Central memory CD8-positive, alpha-beta T cell (primary cell): Measurements from ENCODE around the gene CAMTA1.
"Not testable (repeated sequence)": the region's sequence is repeated elsewhere in the genome, so short reads cannot be mapped to it uniquely, and the experiment has no call there.

ENCODE experiments used
- ATAC-seq: fragments of 150-1000 bp; cut with Tn5 transposase; replicated peaks from 2 replicates; pipeline ENCODE4 v1.10.0; 2022; ENCODE audit warnings: mild to moderate bottlenecking, moderate FRiP score, moderate number of reproducible peaks; ENCODE audit not compliant: poor library complexity, severe bottlenecking; ENCODE audit errors: extremely low read depth
- DNase-seq, 2 donors: peaks; one replicate each; pipeline ENCODE4 v3.0.0; 2021; ENCODE audit warnings: low spot score in 2 of 2
- H3K27ac Mint-ChIP-seq: one replicate; pipeline ENCODE4 v1.8.0; 2022; ENCODE audit warnings: low read depth, mild to moderate bottlenecking, moderate library complexity, mixed read lengths
- H3K27me3 Mint-ChIP-seq: one replicate; pipeline ENCODE4 v1.8.0; 2022; ENCODE audit warnings: mixed read lengths
- H3K36me3 Mint-ChIP-seq: one replicate; pipeline ENCODE4 v1.8.0; 2022; ENCODE audit warnings: mild to moderate bottlenecking, moderate library complexity, mixed read lengths; ENCODE audit not compliant: insufficient read depth
- H3K4me1 Mint-ChIP-seq: one replicate; pipeline ENCODE4 v1.8.0; 2022; ENCODE audit warnings: mixed read lengths
- H3K4me3 Mint-ChIP-seq: one replicate; pipeline ENCODE4 v1.8.0; 2022; ENCODE audit warnings: mild to moderate bottlenecking, moderate library complexity, mixed read lengths
- H3K9me3 Mint-ChIP-seq: one replicate; pipeline ENCODE4 v1.8.0; 2022; ENCODE audit warnings: mixed read lengths

The CAMTA1 gene

DNA sequence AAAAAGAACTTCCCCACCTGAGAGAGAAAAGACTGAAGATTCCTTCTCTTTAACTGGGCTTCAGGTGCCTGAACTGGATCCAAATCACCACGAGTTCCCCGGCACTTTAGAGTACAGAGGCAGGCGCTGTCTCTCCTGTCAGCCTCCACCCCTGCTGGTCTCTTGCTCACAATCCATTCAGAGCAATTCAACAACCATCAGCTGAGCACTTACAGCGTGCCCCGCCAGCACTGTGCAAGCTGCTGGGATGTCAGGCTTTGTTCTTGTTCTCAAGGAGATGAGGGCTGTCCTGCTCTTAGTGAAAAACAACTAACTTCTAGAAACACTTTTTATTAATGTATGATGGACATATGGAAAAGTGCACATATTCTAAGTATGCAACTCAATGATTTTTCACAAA lies 917.1 kb downstream of the CAMTA1 start:
- H3K36me3 Mint-ChIP-seq, result peaks cover 4% of the 10 kb centered on the region
- no peak overlapping the region for H3K27ac Mint-ChIP-seq
- no peaks in the 10 kb centered on the region for H3K9me3 Mint-ChIP-seq
- no peak for ATAC-seq
- DNase-seq, result no peak
- H3K4me3 Mint-ChIP-seq, result no peak overlapping the region
- H3K4me1 Mint-ChIP-seq, result peaks cover 9% of the 10 kb centered on the region
- peaks cover 53% of the 10 kb centered on the region for H3K27me3 Mint-ChIP-seq

DNA sequence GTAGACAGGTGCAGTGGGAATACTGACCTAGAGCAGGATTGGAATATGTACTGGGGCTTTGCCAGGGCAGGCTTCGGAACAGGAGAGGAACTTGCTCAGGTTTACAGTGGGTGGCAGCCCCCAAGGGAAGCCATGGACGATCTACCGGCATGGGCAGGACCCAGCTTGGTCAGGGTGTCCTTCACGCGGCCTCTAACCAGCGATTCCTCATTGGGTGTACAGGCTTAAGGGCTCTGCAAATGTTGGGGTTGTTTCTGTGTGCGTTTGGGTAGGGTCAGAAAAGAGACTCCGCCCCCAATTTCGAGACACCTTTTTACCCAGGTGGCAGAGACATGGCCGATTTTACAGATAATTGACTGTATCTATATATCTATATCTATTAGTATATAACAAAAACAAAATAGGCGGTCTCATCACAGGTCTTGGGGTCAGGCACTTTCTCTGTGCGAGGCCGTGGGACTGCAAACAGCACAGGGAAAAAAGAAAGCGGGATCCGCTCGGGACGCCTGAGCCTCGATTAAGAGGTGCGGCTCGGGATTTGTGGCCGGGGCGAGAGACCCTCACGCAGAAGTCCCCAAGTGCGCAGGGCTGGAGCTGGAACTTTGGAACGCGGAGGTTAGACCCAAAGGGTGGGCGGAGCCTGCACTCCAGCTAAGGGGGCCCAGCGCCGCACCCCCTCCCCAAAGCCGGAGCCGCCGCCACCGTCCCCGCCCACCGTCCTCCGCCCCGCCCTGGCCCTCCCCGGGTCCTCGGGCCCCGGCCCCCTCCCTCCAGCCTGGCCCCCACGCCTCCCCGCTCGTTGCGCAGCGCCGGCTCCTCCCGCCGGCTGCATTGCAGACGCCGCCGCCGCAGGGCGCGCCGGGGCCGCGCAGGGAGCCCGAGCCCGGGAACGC lies 918.3 kb downstream of the CAMTA1 start:
- H3K27me3 Mint-ChIP-seq, result peaks cover 65% of the 10 kb centered on the region
- no peaks in the 10 kb centered on the region for H3K9me3 Mint-ChIP-seq
- peaks cover 4% of the 10 kb centered on the region for H3K36me3 Mint-ChIP-seq
- peak; percentile 14 for ATAC-seq
- peak overlapping the region; percentile 77 for H3K27ac Mint-ChIP-seq
- peak overlapping the region; percentile 77 for H3K4me3 Mint-ChIP-seq
- no peak for DNase-seq
- H3K4me1 Mint-ChIP-seq, result peaks cover 9% of the 10 kb centered on the region

DNA sequence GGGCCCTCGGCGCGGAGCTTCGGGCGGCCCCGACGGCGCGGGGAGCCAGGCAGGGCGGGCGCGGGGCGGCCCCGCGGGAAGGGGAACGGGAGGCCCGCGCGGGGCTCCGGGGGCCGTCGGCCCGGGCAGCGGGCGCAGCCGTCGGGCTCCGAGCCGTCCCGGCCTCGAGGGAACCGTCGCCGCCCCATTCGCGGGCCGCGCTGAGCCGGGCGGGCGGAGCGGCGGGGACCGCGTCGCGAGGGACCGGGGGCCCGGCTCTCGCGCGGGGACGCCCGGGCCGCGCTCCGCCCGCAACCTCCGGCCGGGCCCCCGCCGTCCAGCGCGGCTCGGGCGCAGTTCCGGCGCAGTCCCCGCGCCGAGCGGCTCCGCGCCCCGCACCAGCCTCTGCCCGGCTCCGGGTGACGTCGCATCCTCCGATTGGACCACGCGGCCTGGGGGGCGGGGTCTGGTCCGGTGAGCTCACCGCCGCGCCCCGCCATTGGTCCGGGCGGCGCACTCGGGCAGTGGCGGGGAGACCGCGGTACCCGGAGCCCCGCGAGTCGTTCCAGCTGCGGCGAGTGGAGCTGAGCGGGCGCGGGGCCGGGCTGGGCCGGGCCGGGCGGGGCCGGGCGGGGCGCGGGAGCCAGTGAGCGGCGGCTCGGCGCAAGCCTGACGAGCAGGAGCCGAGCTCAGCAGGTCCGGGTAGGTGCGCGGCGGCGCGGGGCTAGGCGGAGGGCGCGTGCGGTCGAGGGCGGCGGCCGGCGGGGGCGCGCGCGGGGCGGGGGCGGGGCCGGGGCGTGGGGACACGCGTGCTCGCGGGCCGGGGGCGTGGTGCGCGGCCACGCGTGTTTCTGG lies 919.2 kb downstream of the CAMTA1 start:
- Mint-ChIP-seq H3K4me1 (peaks cover under 1% of the 10 kb centered on the region), H3K27ac (no peak overlapping the region), H3K27me3 (peaks cover 74% of the 10 kb centered on the region), H3K4me3 (peak overlapping the region; percentile 80), H3K9me3 (no peaks in the 10 kb centered on the region), H3K36me3 (peaks cover 4% of the 10 kb centered on the region)
- peak; percentile 76 to 86 for DNase-seq
- peak; percentile 88 for ATAC-seq

DNA sequence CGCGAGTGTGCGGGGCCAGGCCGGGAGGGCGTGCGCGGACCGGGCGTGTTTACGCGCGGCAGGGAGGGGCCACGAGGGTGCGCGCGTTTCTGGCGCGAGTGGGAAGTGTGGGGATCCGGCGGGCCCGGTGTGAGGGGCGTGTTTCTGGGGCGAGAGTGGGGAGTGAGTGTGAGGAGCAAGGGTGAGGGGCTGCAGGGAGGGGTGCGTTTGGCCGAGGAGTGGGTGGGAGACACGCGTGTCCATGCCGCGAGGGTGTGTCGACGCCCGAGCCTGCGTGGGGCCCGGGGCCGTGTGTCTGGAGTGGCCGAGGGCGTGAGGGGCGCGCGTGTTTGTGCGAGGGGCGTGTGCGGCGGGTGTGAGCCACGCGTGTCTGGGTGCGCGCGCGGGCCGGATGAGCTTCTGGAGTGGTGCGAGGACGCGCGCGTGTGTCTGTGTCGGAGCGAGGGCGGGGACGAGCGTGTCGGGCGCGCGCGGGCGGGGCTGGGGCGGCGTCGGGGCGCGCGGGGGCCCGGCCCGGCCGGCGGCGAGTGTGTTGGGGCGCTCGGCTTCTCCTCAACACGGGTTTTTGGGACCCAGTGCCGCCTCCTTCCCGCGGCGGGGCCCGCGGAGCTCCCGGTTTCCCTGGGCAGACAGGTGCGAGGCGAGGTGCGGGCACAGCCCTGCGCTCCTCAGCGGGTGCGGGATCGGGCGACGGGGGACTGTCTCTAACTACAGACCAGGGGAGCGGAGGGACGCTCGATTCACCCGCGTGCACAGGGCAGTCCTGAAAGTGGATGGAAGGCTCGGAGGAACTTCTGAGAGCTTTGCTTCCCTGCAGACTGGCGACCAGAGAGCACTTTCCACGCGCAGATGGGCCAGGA lies 920.0 kb downstream of the CAMTA1 start:
- H3K9me3 Mint-ChIP-seq, result no peaks in the 10 kb centered on the region
- H3K4me3 Mint-ChIP-seq, result peak overlapping the region; percentile 80
- no peak overlapping the region for H3K27ac Mint-ChIP-seq
- no peak for DNase-seq
- peaks cover 80% of the 10 kb centered on the region for H3K27me3 Mint-ChIP-seq
- peak; percentile 8 for ATAC-seq
- peaks cover 4% of the 10 kb centered on the region for H3K36me3 Mint-ChIP-seq
- H3K4me1 Mint-ChIP-seq, result no peaks in the 10 kb centered on the region

DNA sequence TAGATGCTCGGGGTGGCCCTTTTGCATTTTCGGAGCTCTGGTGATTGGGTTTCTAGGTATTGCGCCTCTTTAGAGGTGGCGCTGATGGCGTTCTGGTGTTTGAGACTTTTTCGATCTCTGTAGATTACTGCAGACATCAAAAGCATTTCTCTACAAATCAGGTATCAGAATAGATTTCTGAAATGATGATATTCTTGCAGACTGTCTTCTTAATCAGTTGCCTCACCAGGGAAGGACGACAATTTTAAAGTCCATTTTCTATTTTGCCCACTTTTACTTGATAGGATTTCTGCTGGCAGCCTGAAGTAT lies 920.6 kb downstream of the CAMTA1 start:
- Mint-ChIP-seq H3K27ac (no peak overlapping the region), H3K4me1 (no peaks in the 10 kb centered on the region), H3K36me3 (peaks cover 4% of the 10 kb centered on the region), H3K9me3 (no peaks in the 10 kb centered on the region), H3K4me3 (peak overlapping the region; percentile 80), H3K27me3 (peaks cover 80% of the 10 kb centered on the region)
- ATAC-seq (no peak), DNase-seq (no peak)

DNA sequence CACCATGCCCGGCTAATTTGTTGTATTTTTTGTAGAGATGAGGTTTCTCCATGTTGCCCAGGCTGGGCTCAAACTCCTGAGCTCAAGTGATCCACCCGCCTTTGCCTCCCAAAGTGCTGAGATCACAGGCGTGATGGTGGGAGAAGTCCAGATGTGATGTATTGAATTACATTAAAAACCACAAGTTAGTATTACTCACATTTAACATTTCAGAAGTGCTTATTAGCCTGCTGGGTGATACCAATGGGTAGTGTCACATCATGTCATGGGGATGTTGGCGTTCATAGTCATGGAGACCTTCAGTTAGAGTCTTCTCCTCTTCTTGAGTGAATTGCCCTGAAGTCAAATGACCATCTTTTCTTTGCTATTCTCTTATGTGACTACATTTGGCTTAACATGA lies 922.3 kb downstream of the CAMTA1 start:
- H3K4me1 Mint-ChIP-seq, result no peaks in the 10 kb centered on the region
- H3K27me3 Mint-ChIP-seq, result peaks cover 76% of the 10 kb centered on the region
- no peak overlapping the region for H3K4me3 Mint-ChIP-seq
- H3K9me3 Mint-ChIP-seq, result no peaks in the 10 kb centered on the region
- ATAC-seq (no peak), DNase-seq (no peak)
- no peak overlapping the region for H3K27ac Mint-ChIP-seq
- H3K36me3 Mint-ChIP-seq, result peaks cover 4% of the 10 kb centered on the region

DNA sequence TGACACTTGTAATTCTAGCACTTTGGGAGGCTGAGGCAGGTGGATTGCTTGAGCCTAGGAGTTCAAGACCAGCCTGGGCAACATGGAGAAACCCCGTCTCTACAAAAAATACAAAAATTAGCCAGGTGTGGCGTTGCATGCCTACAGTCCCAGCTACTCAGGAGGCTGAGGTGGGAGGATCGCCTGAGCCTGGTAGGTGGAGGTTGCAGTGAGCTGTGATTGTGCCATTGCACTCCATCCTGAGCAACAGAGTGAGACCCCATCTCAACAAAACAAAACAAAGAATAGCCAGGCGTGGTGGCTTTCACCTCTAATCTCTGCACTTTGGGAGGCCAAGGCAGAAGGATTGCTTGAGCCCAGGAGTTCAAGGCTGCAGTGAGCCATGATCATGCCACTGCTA lies 922.8 kb downstream of the CAMTA1 start:
- H3K27ac Mint-ChIP-seq, H3K36me3 Mint-ChIP-seq, ATAC-seq, H3K4me1 Mint-ChIP-seq, H3K4me3 Mint-ChIP-seq, DNase-seq, H3K9me3 Mint-ChIP-seq: not testable (repeated sequence)
- H3K27me3 Mint-ChIP-seq, result peaks cover 76% of the 10 kb centered on the region

DNA sequence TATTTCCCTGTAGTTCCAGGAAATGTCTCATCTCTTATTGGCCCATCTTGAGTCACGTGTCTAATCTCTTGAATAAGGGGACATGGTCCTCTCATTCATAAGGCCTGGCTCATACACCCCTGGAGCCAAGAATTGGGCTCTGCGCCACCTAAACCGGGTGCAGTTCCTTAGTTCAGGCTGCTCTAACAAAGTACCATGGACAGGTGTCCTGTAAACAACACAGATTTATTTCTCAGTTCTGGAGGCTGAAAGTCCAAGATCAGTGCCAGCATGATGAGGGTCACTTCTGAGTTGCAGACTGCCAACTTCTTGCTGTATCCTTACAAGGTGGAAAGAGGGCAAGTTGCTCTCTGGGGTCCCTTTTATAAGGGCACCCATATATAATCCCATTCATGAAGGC lies 925.6 kb downstream of the CAMTA1 start:
- no peaks in the 10 kb centered on the region for H3K4me1 Mint-ChIP-seq

DNA sequence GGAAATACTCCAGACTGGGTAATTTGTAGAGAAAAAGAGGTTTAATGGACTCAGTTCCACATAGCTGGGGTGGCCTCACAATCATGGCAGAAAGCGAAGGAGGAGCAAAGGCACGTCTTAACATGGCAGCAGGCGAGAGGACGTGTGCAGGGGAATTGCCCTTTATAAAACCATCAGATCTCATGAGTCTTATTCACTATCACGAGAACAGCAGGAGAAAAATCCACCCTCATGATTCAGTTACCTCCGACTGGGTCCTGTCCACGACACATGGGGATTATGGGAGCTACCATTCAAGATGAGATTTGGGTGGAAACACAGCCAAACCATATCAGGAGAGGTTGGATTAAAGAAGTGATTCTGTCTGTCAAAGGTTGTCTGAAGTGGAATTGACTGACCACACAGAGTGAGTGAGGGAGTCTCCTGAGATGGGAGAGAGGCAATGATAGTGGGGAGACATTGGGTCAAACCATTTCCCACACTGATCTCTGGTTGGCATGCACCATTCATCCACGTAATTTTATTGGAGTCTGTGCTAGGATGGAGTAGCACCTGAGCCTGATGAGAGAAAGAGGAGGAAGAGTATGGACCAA lies 927.6 kb downstream of the CAMTA1 start:
- Mint-ChIP-seq H3K27ac (no peak overlapping the region), H3K4me1 (no peaks in the 10 kb centered on the region), H3K36me3 (peaks cover 1% of the 10 kb centered on the region), H3K9me3 (no peaks in the 10 kb centered on the region), H3K27me3 (peaks cover 76% of the 10 kb centered on the region), H3K4me3 (no peak overlapping the region)
- ATAC-seq (no peak), DNase-seq (no peak)

More for the DNA sequence above, 925.6 kb downstream of the CAMTA1 start:
- peaks cover 85% of the 10 kb centered on the region for H3K27me3 Mint-ChIP-seq
- H3K36me3 Mint-ChIP-seq, result peaks cover 1% of the 10 kb centered on the region
- no peak overlapping the region for H3K4me3 Mint-ChIP-seq
- H3K27ac Mint-ChIP-seq, result no peak overlapping the region
- no peaks in the 10 kb centered on the region for H3K9me3 Mint-ChIP-seq
- DNase-seq (no peak), ATAC-seq (no peak)

DNA sequence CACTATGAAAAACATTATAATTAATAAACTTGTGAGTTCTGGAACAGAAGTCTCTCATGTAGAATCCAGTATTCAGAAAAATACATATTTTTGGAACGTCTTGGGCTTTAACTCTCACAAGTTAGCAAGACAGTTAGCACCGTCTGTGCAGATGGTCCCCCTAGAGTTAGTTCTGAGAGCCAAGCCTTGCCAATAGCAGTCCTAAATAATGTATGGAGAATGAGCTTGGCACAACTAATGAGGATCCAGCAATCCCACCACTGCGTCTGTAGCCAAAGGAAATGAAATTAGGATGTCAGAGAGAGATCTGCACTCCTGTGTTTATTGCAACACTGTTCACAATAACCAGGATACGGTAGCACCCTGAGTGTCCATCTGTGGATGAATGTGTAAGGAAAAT lies 931.3 kb downstream of the CAMTA1 start:
- no peak for ATAC-seq
- H3K4me3 Mint-ChIP-seq, result no peak overlapping the region
- H3K36me3 Mint-ChIP-seq, result peaks cover 1% of the 10 kb centered on the region
- DNase-seq, result no peak
- H3K27me3 Mint-ChIP-seq, result peaks cover 71% of the 10 kb centered on the region
- no peaks in the 10 kb centered on the region for H3K9me3 Mint-ChIP-seq
- no peak overlapping the region for H3K27ac Mint-ChIP-seq
- H3K4me1 Mint-ChIP-seq, result no peaks in the 10 kb centered on the region

DNA sequence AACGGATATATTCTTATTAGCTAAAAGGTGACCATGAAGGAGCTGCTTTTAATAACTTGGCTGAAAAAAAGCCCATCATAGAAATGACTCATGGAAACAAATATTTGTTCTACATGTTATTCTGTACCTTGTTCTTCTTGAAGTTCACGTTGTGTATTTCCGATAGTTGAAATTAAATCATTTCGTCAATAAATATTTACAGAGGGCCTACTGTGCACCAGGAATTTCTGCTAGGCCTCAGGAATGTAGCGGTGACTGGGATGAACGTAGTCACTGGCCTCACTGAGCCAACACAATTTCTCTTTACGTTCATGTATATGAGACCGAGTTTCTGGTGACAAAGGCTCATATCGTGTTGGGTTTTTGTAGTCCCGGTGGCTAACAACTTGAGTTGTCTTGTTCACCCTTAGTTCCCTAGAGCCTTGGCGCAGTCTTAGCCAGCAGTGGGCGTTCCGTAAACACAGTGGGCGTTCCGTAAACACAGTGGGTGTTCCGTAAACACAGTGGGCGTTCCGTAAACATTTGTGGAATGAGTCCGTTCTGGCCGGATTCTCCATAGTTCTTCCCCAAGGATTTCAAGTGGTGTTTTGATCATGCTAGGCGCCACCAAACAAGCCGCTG lies 932.6 kb downstream of the CAMTA1 start:
- peaks cover under 1% of the 10 kb centered on the region for H3K36me3 Mint-ChIP-seq
- H3K27me3 Mint-ChIP-seq, result peaks cover 64% of the 10 kb centered on the region
- no peaks in the 10 kb centered on the region for H3K4me1 Mint-ChIP-seq
- ATAC-seq (no peak), DNase-seq (no peak)
- H3K27ac Mint-ChIP-seq, result no peak overlapping the region
- no peak overlapping the region for H3K4me3 Mint-ChIP-seq
- no peaks in the 10 kb centered on the region for H3K9me3 Mint-ChIP-seq
